Natural killer cell (primary cell): ENCODE measurements around the gene GGNBP2. TPM values are rescaled to one million over a fixed set of nuclear protein-coding genes. Genes with fewer than 3 reads are reported as not detected.
A peak's percentile ranks its signal among the peaks of the same experiment; 100 is the strongest.

Source experiments
- ATAC-seq, 3 donors: fragments of 150-1000 bp in 2 of 3; fragments of 200-7000 bp in 1 of 3; cut with Tn5 transposase; 1 replicate in 1 of 3; 2 replicates in 2 of 3; pipeline ENCODE4 v1.10.0; 2021; ENCODE audit warnings: mild to moderate bottlenecking in 2 of 3, moderate library complexity in 2 of 3
- DNase-seq, 2 donors: peaks; one replicate each; pipeline versions ENCODE4 v3.0.0 to v3.0.0-alpha.2; 2013 to 2021; ENCODE audit warnings: mixed read lengths in 1 of 2
- H3K27ac ChIP-seq: one replicate; pipeline ENCODE4 v1.5.1; 2013; ENCODE audit warnings: mild to moderate bottlenecking, low read length
- H3K27me3 ChIP-seq: one replicate; pipeline ENCODE4 v1.6.1; 2013; ENCODE audit warnings: low read length; ENCODE audit not compliant: control insufficient read depth, insufficient read depth
- H3K36me3 ChIP-seq: one replicate; pipeline ENCODE4 v1.6.1; 2013; ENCODE audit warnings: low read length; ENCODE audit not compliant: control insufficient read depth, insufficient read depth
- H3K4me1 ChIP-seq: one replicate; pipeline ENCODE4 v1.6.1; 2013; ENCODE audit warnings: low read length; ENCODE audit not compliant: control insufficient read depth, insufficient read depth
- H3K4me3 ChIP-seq: one replicate; pipeline ENCODE4 v1.5.1; 2013; ENCODE audit warnings: low read length
- H3K9me3 ChIP-seq: one replicate; pipeline ENCODE4 v1.6.1; 2013; ENCODE audit warnings: low read length; ENCODE audit not compliant: control insufficient read depth, insufficient read depth
- H3K27ac Mint-ChIP-seq, 2 donors: one replicate each; pipeline ENCODE4 v1.8.0; 2022; ENCODE audit warnings: mild to moderate bottlenecking in 2 of 2, mixed read lengths in 2 of 2, moderate library complexity in 1 of 2
- H3K27me3 Mint-ChIP-seq, 2 donors: one replicate each; pipeline ENCODE4 v1.8.0; 2022; ENCODE audit warnings: low read depth in 2 of 2, mixed read lengths in 2 of 2
- H3K36me3 Mint-ChIP-seq: one replicate; pipeline ENCODE4 v1.8.0; 2022; ENCODE audit warnings: mixed read lengths
- H3K4me1 Mint-ChIP-seq, 2 donors: one replicate each; pipeline ENCODE4 v1.8.0; 2022; ENCODE audit warnings: mixed read lengths in 2 of 2
- H3K4me3 Mint-ChIP-seq: one replicate; pipeline ENCODE4 v1.8.0; 2022; ENCODE audit warnings: mild to moderate bottlenecking, moderate library complexity, mixed read lengths
- H3K9me3 Mint-ChIP-seq, 2 donors: one replicate each; pipeline ENCODE4 v1.8.0; 2022; ENCODE audit warnings: mixed read lengths in 2 of 2
- CTCF ChIP-seq: fragments of 200-600 bp; IDR thresholded peaks from one replicate; pipeline ENCODE4 v1.8.0; 2022; ENCODE audit warnings: antibody characterized with exemption
- WGBS: methylation state at CpG from one replicate; pipeline ENCODE4 v1.1.7; 2013; ENCODE audit warnings: missing lambda C conversion rate; ENCODE audit not compliant: insufficient coverage; 5-methylcytosine and 5-hydroxymethylcytosine counted together
- intact Hi-C: fragments of 100-400 bp; cut with micrococcal nuclease; formaldehyde crosslinking; loops from one replicate; pipeline ENCODE4 v1.14.2; 2022
- total RNA-seq, 4 donors: library from RNA; stranded (reverse); fragments of 120-200 nt in 1 of 4; gene quantifications; one replicate each; pipeline versions ENCODE4 v1.2.3 to v1.2.4, GENCODE V29; 2013 to 2022

Gene GGNBP2
- total RNA-seq, 3 donors from 2014 or later (not counting 1 experiment from before 2014, with no cell fraction given), result 183 to 233 (median 197) TPM

- DNase-seq, result no peak
- Histone ChIP-seq H3K27ac (peak overlapping the region; percentile 100), H3K27me3 (no peaks in the 10 kb centered on the region), H3K4me1 (peaks cover 29% of the 10 kb centered on the region), H3K4me3 (peak overlapping the region; percentile 89), H3K9me3 (no peaks in the 10 kb centered on the region), H3K36me3 (peaks cover 9% of the 10 kb centered on the region)
- H3K27me3 Mint-ChIP-seq, result no peaks in the 10 kb centered on the region
- no peak for ATAC-seq
- peak overlapping the region; percentile 96 for H3K4me3 Mint-ChIP-seq
- intact Hi-C loops, result loop anchor here (10.0 kb wide), 1 partner anchor 60 kb away; the partner anchor contains the start of gene MRM1
- TF ChIP-seq CTCF, result no peak
- H3K9me3 Mint-ChIP-seq, result no peaks in the 10 kb centered on the region
- 0% methylated on average over 38 of the region's 38 CpGs for WGBS
- peaks cover 28 to 35% of the 10 kb centered on the region in 2 donors for H3K4me1 Mint-ChIP-seq
- peak overlapping the region; percentile 98 to 99 for H3K27ac Mint-ChIP-seq
- H3K36me3 Mint-ChIP-seq, result no peaks in the 10 kb centered on the region
Measured at GRCh38 chr17:36545077-36545464, 352 bp downstream of the GGNBP2 start.

GRCh38 chr17:36545465-36546417 lies 1.0 kb downstream of the GGNBP2 start:
- DNase-seq (peak; percentile 96 to 98), ATAC-seq (peak; percentile 65 to 87 (median 75))
- Mint-ChIP-seq H3K4me1 (peaks cover 35 to 42% of the 10 kb centered on the region in 2 donors), H3K4me3 (peak overlapping the region; percentile 88), H3K36me3 (no peaks in the 10 kb centered on the region), H3K9me3 (no peaks in the 10 kb centered on the region), H3K27ac (peak overlapping the region; percentile 98 to 99), H3K27me3 (no peaks in the 10 kb centered on the region)
- Histone ChIP-seq H3K4me3 (peak overlapping the region; percentile 89), H3K9me3 (no peaks in the 10 kb centered on the region), H3K4me1 (peaks cover 30% of the 10 kb centered on the region), H3K36me3 (peaks cover 9% of the 10 kb centered on the region), H3K27ac (peak overlapping the region; percentile 100), H3K27me3 (no peaks in the 10 kb centered on the region)
- WGBS, result under 1% methylated on average over 60 of the region's 60 CpGs
- intact Hi-C loops, result loop anchor here (10.0 kb wide), 1 partner anchor 59 kb away; the partner anchor contains the start of gene MRM1
- no peak for TF ChIP-seq CTCF

DNA sequence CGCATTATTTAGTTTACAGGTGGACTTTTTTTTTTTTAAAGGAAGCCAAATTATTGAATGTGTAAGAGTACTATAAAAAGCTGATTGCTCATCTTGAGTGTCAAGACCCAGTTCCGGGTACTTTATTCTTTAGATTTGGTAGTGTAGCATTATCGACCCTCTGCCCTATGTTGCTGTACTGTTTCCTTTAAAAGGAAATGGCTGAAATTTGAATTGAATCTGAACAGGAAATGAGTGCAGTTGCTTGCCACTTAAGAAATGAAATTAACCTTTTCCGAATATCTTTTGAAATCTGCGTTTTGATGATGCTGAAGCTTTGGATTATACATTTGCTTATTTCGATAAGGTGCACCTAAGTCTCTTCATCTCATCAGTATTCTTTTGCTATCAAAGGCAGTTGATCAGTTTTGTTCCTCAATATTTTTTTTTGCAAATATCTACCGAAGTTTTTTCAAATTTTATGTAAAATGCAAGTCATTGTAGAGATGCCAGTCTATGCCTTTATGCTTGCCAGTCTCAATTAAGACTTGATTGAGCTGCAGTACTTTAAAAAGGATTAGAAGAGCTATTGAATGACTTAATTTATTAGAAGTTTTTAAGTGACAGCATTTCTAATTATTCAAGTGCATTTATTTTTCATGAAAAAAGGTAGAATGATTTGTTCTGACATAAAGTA lies 1.8 kb downstream of the GGNBP2 start:
- H3K27me3 Mint-ChIP-seq, result no peaks in the 10 kb centered on the region
- H3K4me1 ChIP-seq, result peaks cover 37% of the 10 kb centered on the region
- no peaks in the 10 kb centered on the region for H3K27me3 ChIP-seq
- intact Hi-C loops, result loop anchor here (10.0 kb wide), 1 partner anchor 58 kb away; the partner anchor contains the start of gene MRM1
- H3K36me3 Mint-ChIP-seq, result no peaks in the 10 kb centered on the region
- peak overlapping the region; percentile 100 for H3K27ac ChIP-seq
- DNase-seq (peak in 1 of 2 donors; percentile 38), ATAC-seq (no peak)
- H3K9me3 Mint-ChIP-seq, result no peaks in the 10 kb centered on the region
- peak overlapping the region; percentile 89 for H3K4me3 ChIP-seq
- 3% methylated on average over 7 of the region's 7 CpGs for WGBS
- peaks cover 39 to 46% of the 10 kb centered on the region in 2 donors for H3K4me1 Mint-ChIP-seq
- no peaks in the 10 kb centered on the region for H3K9me3 ChIP-seq
- H3K36me3 ChIP-seq, result peaks cover 9% of the 10 kb centered on the region
- peak overlapping the region; percentile 88 for H3K4me3 Mint-ChIP-seq
- TF ChIP-seq CTCF, result no peak
- peak overlapping the region; percentile 98 to 99 for H3K27ac Mint-ChIP-seq
